K562 (cell line): Measurements from ENCODE around the gene PRTN3. TPM values are rescaled to one million over a fixed set of nuclear protein-coding genes. Genes with fewer than 3 reads are reported as not detected.

Experiments
- ARID2 ChIP-seq: fragments of 450-650 bp; IDR thresholded peaks from 2 replicates; pipeline ENCODE4 v1.6.1; 2017; ENCODE audit warnings: antibody characterized with exemption, mild to moderate bottlenecking
- ATF1 ChIP-seq, 2 experiments: fragments of 450-650 bp in 1 of 2; IDR thresholded peaks; 2 replicates each; pipeline ENCODE4 v1.6.1; 2016; ENCODE audit warnings: missing compliant biosample characterization in 1 of 2, missing genetic modification characterization in 1 of 2
- ATF3 ChIP-seq, 2 experiments: fragments of 450-650 bp in 1 of 2; sonication (generic) in 1 of 2; formaldehyde crosslinking in 1 of 2; IDR thresholded peaks in 1 of 2; conservative IDR thresholded peaks in 1 of 2; 2 replicates each; pipeline versions ENCODE4 v1.6.1 to v1.8.1; 2016 to 2023; ENCODE audit warnings: mild to moderate bottlenecking in 2 of 2, moderate library complexity in 2 of 2, inconsistent platforms in 1 of 2, missing genetic modification reagents in 1 of 2
- E2F4 ChIP-seq: sonication (generic); formaldehyde crosslinking; IDR thresholded peaks from 2 replicates; pipeline ENCODE4 v1.8.0; 2022; ENCODE audit warnings: mild to moderate bottlenecking, low read depth, missing genetic modification reagents
- FUS ChIP-seq: fragments of 200-400 bp; formaldehyde crosslinking; optimal IDR thresholded peaks from 2 replicates; pipeline ENCODE3; 2017; ENCODE audit warnings: low read depth, low read length
- HDAC2 ChIP-seq: fragments of 450-650 bp; IDR thresholded peaks from 2 replicates; pipeline ENCODE4 v1.6.1; 2016; ENCODE audit warnings: mild to moderate bottlenecking
- HDAC3 ChIP-seq: fragments of 450-650 bp; IDR thresholded peaks from 2 replicates; pipeline ENCODE4 v1.6.1; 2018; ENCODE audit warnings: borderline replicate concordance, mild to moderate bottlenecking, moderate library complexity; ENCODE audit not compliant: partially characterized antibody
- HMBOX1 ChIP-seq: sonication (generic); IDR thresholded peaks from 2 replicates; pipeline ENCODE4 v1.6.1; 2016
- MTF1 ChIP-seq: fragments of 250-450 bp; sonication (Bioruptor Pico); IDR thresholded peaks from 2 replicates; pipeline ENCODE4 v1.9.0; 2021; ENCODE audit warnings: moderate library complexity, mild to moderate bottlenecking, inconsistent platforms, borderline replicate concordance
- NFIC ChIP-seq: fragments of 450-650 bp; IDR thresholded peaks from 2 replicates; pipeline ENCODE4 v1.6.1; 2017; ENCODE audit warnings: mild to moderate bottlenecking, inconsistent platforms
- NFRKB ChIP-seq: fragments of 450-650 bp; IDR thresholded peaks from 2 replicates; pipeline ENCODE4 v1.6.1; 2016; ENCODE audit warnings: low read depth
- SMARCA4 ChIP-seq: fragments of 450-650 bp; IDR thresholded peaks from 2 replicates; pipeline ENCODE4 v1.6.1; 2016
- TEAD4 ChIP-seq, 2 experiments: sonication (generic) in 1 of 2; formaldehyde crosslinking in 1 of 2; IDR thresholded peaks; 2 replicates each; pipeline versions ENCODE4 v1.6.1 to v1.8.0; 2012 to 2022; ENCODE audit warnings: borderline replicate concordance in 1 of 2, inconsistent platforms in 1 of 2, low read length in 1 of 2, mild to moderate bottlenecking in 1 of 2, missing genetic modification reagents in 1 of 2
- VEZF1 ChIP-seq: fragments of 200-800 bp; sonication (Bioruptor generic); IDR thresholded peaks from 2 replicates; pipeline ENCODE4 v1.6.1; 2017; ENCODE audit warnings: missing genetic modification characterization, missing compliant biosample characterization
- YY1 ChIP-seq, 3 experiments: IDR thresholded peaks; 2 replicates each; pipeline ENCODE4 v1.6.1; 2011; ENCODE audit warnings: low read length in 2 of 3, mild to moderate bottlenecking in 2 of 3, moderate library complexity in 2 of 3, borderline replicate concordance in 1 of 3, control low read depth in 1 of 3, low read depth in 1 of 3; ENCODE audit not compliant: insufficient read depth in 3 of 3, insufficient replicate concordance in 2 of 3, control insufficient read depth in 1 of 3, insufficient read length in 1 of 3; ENCODE audit errors: extremely low read depth in 1 of 3
- ZNF184 ChIP-seq: sonication (generic); formaldehyde crosslinking; IDR thresholded peaks from 2 replicates; pipeline ENCODE4 v1.5.0; 2020; ENCODE audit warnings: missing genetic modification reagents
- ZNF277 ChIP-seq: fragments of 250-450 bp; sonication (Bioruptor Pico); IDR thresholded peaks from 2 replicates; pipeline ENCODE4 v1.8.0; 2022; ENCODE audit warnings: inconsistent platforms, mild to moderate bottlenecking, moderate library complexity, borderline replicate concordance
- ZNF408 ChIP-seq: fragments of 250-450 bp; sonication (Bioruptor Pico); IDR thresholded peaks from 2 replicates; pipeline ENCODE4 v1.4.0; 2020; ENCODE audit warnings: low read depth, mild to moderate bottlenecking, moderate library complexity
- ZNF644 ChIP-seq: fragments of 200-800 bp; sonication (Bioruptor generic); IDR thresholded peaks from 2 replicates; pipeline ENCODE4 v1.6.1; 2016; ENCODE audit warnings: low read depth, missing genetic modification characterization, missing compliant biosample characterization
- ZNF695 ChIP-seq: fragments of 450-650 bp; formaldehyde crosslinking; IDR thresholded peaks from 2 replicates; pipeline ENCODE4 v1.4.0; 2020; ENCODE audit warnings: mild to moderate bottlenecking, moderate library complexity
- polyA plus RNA-seq, 8 experiments: library from polyadenylated mRNA; depleted of rRNA in 4 of 8; stranded (reverse) in 5 of 8; unstranded in 3 of 8; fragments of >200 nt; fragmentation: Nextera tagmentation in 2 of 8; fragmentation: Illumina TruSeq in 1 of 8; extraction: Ambion mirVana in 2 of 8; extraction: Trizol in 1 of 8; gene quantifications; 2 replicates each; pipeline versions ENCODE4 v1.2.1 to v1.2.3, GENCODE V29; 2011 to 2014; ENCODE audit warnings: inconsistent platforms in 1 of 8, missing spikeins in 1 of 8
- total RNA-seq, 7 experiments: library from RNA; depleted of rRNA in 6 of 7; stranded (reverse); fragments of >200 nt in 6 of 7; fragmentation: Illumina TruSeq in 2 of 7; extraction: Trizol in 2 of 7; gene quantifications; 2 replicates each; pipeline versions ENCODE4 v1.2.1 to v1.2.3, GENCODE V29; 2011 to 2021; ENCODE audit warnings: low replicate concordance in 1 of 7

PRTN3 gene
- total and polyA plus RNA-seq, 9 of the 15 experiments (the other 6 are each of a cell fraction or from before 2014, with no cell fraction given), result 0.14 to 0.86 (median 0.43) TPM; not detected in 3

GRCh38 chr19:791567-792305, 49.1 kb upstream of the PRTN3 start (continued):
- TF ChIP-seq YY1 (IDR thresholded peaks at IDR 0.05; ENCODE audit: borderline replicate concordance in 1 of 3, control insufficient read depth in 1 of 3, extremely low read depth in 1 of 3, insufficient read depth in 3 of 3, insufficient read length in 1 of 3, insufficient replicate concordance in 2 of 3, low read depth in 1 of 3, low read length in 2 of 3) (peak in 2 of 3 experiments; percentile 28 to 62), SMARCA4 (peak; percentile 56; the same call in 1 of the 2 replicates), ARID2 (no peak), FUS (no peak), VEZF1 (CRISPR knock-in tag) (peak; percentile 97), ZNF408 (CRISPR knock-in tag) (no peak), ZNF277 (CRISPR knock-in tag) (no peak), HDAC3 (peak; percentile 63), ZNF184 (no peak), TEAD4 (IDR thresholded peaks at IDR 0.05; ENCODE audit: low read length) (peak; percentile 37), TEAD4 (CRISPR knock-in tag; IDR thresholded peaks at IDR 0.05; ENCODE audit: borderline replicate concordance) (no peak), NFRKB (no peak; the same call in none of the 2 replicates), MTF1 (CRISPR knock-in tag) (no peak), HMBOX1 (no peak), NFIC (peak; percentile 96), HDAC2 (no peak), E2F4 (no peak), ATF3 (IDR thresholded peaks at IDR 0.05) (no peak), ATF3 (CRISPR knock-in tag; conservative IDR thresholded peaks at IDR 0.05) (no peak), ZNF644 (tag) (0 out of 2 replicates have a peak, but pooled peaks have one; percentile 15), ATF1 (CRISPR knock-in tag; IDR thresholded peaks at IDR 0.05) (no peak), ATF1 (tag; IDR thresholded peaks at IDR 0.05) (0 out of 2 replicates have a peak, but pooled peaks have one; percentile 3), ZNF695 (CRISPR knock-in tag) (no peak)
